Hepatocyte (in vitro differentiated cells): ENCODE results near the gene SLC16A8.

Experiments
- CTCF ChIP-seq: fragments of 200-600 bp; sonication (generic); IDR thresholded peaks from 2 replicates; pipeline ENCODE4 v1.5.1; 2016; ENCODE audit warnings: antibody characterized with exemption, mild to moderate bottlenecking; ENCODE audit not compliant: poor library complexity
- EZH2 ChIP-seq: fragments of 200-600 bp; sonication (generic); IDR thresholded peaks from 2 replicates; pipeline ENCODE4 v1.6.1; 2016; ENCODE audit warnings: antibody characterized with exemption, mild to moderate bottlenecking, borderline replicate concordance
- EZH2phosphoT487 ChIP-seq: fragments of 200-600 bp; sonication (generic); IDR thresholded peaks from one replicate; pipeline ENCODE4 v1.6.1; 2018; ENCODE audit warnings: antibody characterized with exemption, mild to moderate bottlenecking, low read depth, moderate library complexity; ENCODE audit not compliant: unreplicated experiment, severe bottlenecking

- TF ChIP-seq CTCF (no peak), EZH2 (no peak), EZH2phosphoT487 (no peak)
Observed at GRCh38 chr22:38118182-38118581, 34.2 kb upstream of the SLC16A8 start.
